Fibroblast of mammary gland (primary cell): Measurements from ENCODE around the gene SESTD1.

Source experiments
- DNase-seq: peaks from one replicate; pipeline ENCODE4 v3.0.0-alpha.2; 2010; ENCODE audit warnings: low read depth
- H3K4me3 ChIP-seq: 2 replicates; pipeline ENCODE4 v1.5.1; 2011; ENCODE audit warnings: low read depth, mild to moderate bottlenecking, low read length, moderate library complexity; ENCODE audit not compliant: control insufficient read depth
- TF ChIP-seq, protein P1 (sequence below): conservative IDR thresholded peaks from 2 replicates; pipeline ENCODE4 v1.5.1; 2011; ENCODE audit warnings: low read depth, low read length, inconsistent platforms; ENCODE audit not compliant: control insufficient read depth, insufficient read depth

The SESTD1 gene

GRCh38 chr2:179193759-179194394, 70.8 kb downstream of the SESTD1 start:
- no peak for DNase-seq
- no peak overlapping the region for H3K4me3 ChIP-seq
- TF ChIP-seq, protein P1, sequence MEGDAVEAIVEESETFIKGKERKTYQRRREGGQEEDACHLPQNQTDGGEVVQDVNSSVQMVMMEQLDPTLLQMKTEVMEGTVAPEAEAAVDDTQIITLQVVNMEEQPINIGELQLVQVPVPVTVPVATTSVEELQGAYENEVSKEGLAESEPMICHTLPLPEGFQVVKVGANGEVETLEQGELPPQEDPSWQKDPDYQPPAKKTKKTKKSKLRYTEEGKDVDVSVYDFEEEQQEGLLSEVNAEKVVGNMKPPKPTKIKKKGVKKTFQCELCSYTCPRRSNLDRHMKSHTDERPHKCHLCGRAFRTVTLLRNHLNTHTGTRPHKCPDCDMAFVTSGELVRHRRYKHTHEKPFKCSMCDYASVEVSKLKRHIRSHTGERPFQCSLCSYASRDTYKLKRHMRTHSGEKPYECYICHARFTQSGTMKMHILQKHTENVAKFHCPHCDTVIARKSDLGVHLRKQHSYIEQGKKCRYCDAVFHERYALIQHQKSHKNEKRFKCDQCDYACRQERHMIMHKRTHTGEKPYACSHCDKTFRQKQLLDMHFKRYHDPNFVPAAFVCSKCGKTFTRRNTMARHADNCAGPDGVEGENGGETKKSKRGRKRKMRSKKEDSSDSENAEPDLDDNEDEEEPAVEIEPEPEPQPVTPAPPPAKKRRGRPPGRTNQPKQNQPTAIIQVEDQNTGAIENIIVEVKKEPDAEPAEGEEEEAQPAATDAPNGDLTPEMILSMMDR, result no peak

DNA sequence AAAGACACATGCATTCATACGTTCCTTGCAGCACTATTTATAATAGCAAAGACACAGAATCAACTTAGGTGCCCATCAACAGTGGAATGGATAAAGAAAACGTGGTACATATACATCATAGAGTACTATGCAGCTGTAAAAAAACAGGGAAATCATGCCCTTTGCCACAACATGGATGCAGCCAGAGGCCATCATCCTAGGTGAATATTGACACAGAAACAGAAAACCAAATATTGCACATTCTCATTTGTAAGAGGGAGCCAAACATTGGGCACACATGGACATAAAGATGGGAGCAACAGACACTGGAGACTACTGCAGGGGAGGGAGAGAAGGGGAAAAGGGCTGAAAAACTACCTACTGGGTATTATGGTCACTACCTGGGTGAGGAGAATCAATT, 73.5 kb downstream of the SESTD1 start:
- TF ChIP-seq, protein P1, result no peak
- H3K4me3 ChIP-seq, result no peak overlapping the region
- DNase-seq, result no peak

GRCh38 chr2:179186126-179186525, 78.5 kb downstream of the SESTD1 start:
- no peak overlapping the region for H3K4me3 ChIP-seq
- DNase-seq, result peak; percentile 38
- TF ChIP-seq, protein P1, result no peak

DNA sequence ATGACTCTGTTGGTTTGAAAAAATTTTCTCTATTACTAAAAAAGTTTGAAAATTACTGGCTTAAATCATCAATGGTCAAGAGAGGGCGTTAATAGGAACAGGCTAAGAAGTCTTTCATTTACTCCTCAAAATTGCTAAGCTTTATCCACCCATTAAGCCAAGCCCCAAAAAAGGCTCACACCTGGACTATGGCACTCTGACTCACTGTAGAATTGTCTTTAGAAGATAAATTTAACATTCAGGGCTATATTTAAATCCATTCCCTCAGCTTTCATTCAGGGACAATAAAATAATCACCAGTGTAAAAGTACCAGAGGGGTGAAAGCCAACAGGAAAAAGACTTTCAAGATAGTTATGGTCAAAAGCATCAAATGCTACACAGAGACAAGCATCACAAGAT, 80.0 kb downstream of the SESTD1 start:
- no peak for DNase-seq
- TF ChIP-seq, protein P1, result no peak
- H3K4me3 ChIP-seq, result no peak overlapping the region

- no peak overlapping the region for H3K4me3 ChIP-seq
- no peak for DNase-seq
- TF ChIP-seq, protein P1, result no peak
Measured at GRCh38 chr2:179181002-179181401, 83.6 kb downstream of the SESTD1 start.

DNA sequence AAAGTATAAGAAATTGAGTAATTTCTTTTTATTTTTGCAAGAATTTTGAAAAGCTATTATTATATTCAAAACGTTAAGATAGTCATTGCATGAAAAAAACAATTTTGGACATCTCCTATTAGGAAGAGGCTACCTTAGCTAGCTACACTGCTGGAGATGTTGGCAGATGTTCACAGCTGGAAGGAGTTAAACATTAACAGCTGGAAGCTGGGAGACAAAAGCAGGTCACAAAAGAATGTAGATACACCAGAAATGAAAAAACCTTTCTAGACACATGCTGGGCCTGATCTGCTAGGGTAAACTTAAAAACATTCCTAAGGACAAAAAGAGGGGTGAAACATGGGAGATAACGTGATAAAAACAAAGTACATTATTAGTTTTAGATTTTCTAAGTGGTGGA, 84.4 kb downstream of the SESTD1 start:
- H3K4me3 ChIP-seq, result no peak overlapping the region
- DNase-seq, result no peak
- TF ChIP-seq, protein P1, result no peak

DNA sequence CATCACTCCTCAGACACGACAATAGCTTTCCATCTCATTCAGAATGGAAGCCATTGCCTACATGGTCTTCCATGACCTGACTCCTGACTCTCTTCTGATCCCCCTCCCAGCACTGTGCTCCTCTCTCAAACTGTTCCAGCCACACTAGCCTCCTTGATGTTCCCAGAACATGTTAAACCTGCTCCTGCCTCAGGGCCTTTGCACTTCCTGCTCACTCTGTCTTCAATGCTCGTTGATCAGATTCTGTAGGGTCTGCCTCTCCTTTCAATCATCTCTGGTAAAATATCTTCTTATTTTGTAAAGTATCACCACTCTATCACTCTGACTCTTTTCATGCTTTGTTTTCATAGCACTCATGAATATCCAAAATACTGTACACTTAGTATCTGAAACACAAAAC, 84.9 kb downstream of the SESTD1 start:
- no peak for DNase-seq
- H3K4me3 ChIP-seq, result no peak overlapping the region
- TF ChIP-seq, protein P1, result no peak
